ENCODE data around the gene SSH3. TPM values are rescaled to one million over a fixed set of nuclear protein-coding genes. Genes with fewer than 3 reads are reported as not detected.

Gene SSH3
- total RNA-seq, 1 donor from 2014 or later = 55.4 TPM

- Mint-ChIP-seq H3K4me1 (peaks cover 25% of the 10 kb centered on the region), H3K9me3 (no peaks in the 10 kb centered on the region), H3K4me3 (peak within 1 kb of the TSS; percentile 88), H3K27me3 (ENCODE audit: low read depth) (no peaks in the 10 kb centered on the region), H3K27ac (peak within 1 kb of the TSS; percentile 97), H3K36me3 (peaks cover 13% of the 10 kb centered on the region)
- no peak for TF ChIP-seq CTCF (IDR thresholded peaks at IDR 0.05; ENCODE audit: unreplicated experiment)
- no peak for DNase-seq (ENCODE audit: low spot score in 2 of 2, unreplicated experiment in 2 of 2)
Measured at GRCh38 chr11:67289226-67289650, 14.1 kb upstream of the SSH3 start, which contains the start of gene ANKRD13D. Gene ANKRD13D, plus strand, starts transcription at chr11:67289303. Its CDS starts 158 bp downstream, at chr11:67289461.

- H3K9me3 Mint-ChIP-seq = no peaks in the 10 kb centered on the region
- H3K36me3 Mint-ChIP-seq = peaks cover 14% of the 10 kb centered on the region
- no peak for TF ChIP-seq CTCF (IDR thresholded peaks at IDR 0.05; ENCODE audit: unreplicated experiment)
- H3K4me3 Mint-ChIP-seq = peak overlapping the region; percentile 88
- peak overlapping the region; percentile 93 for H3K27ac Mint-ChIP-seq
- H3K4me1 Mint-ChIP-seq = peaks cover 25% of the 10 kb centered on the region
- H3K27me3 Mint-ChIP-seq (ENCODE audit: low read depth) = no peaks in the 10 kb centered on the region
- no peak for DNase-seq (ENCODE audit: low spot score in 2 of 2, unreplicated experiment in 2 of 2)
Measured at GRCh38 chr11:67289651-67290479, 13.5 kb upstream of the SSH3 start.

- peaks cover under 1% of the 10 kb centered on the region for H3K9me3 Mint-ChIP-seq
- H3K4me1 Mint-ChIP-seq = peaks cover 25% of the 10 kb centered on the region
- no peaks in the 10 kb centered on the region for H3K27me3 Mint-ChIP-seq (ENCODE audit: low read depth)
- no peak for TF ChIP-seq CTCF (IDR thresholded peaks at IDR 0.05; ENCODE audit: unreplicated experiment)
- H3K27ac Mint-ChIP-seq = no peak overlapping the region
- H3K4me3 Mint-ChIP-seq = peak overlapping the region; percentile 88
- DNase-seq (ENCODE audit: low spot score in 2 of 2, unreplicated experiment in 2 of 2) = no peak
- peaks cover 18% of the 10 kb centered on the region for H3K36me3 Mint-ChIP-seq
Measured at GRCh38 chr11:67290801-67291200, 12.5 kb upstream of the SSH3 start.

- Mint-ChIP-seq H3K36me3 (peaks cover 27% of the 10 kb centered on the region), H3K4me3 (no peak overlapping the region), H3K9me3 (peaks cover 10% of the 10 kb centered on the region), H3K27ac (no peak overlapping the region), H3K27me3 (ENCODE audit: low read depth) (no peaks in the 10 kb centered on the region), H3K4me1 (peaks cover 25% of the 10 kb centered on the region)
- no peak for TF ChIP-seq CTCF (IDR thresholded peaks at IDR 0.05; ENCODE audit: unreplicated experiment)
- no peak for DNase-seq (ENCODE audit: low spot score in 2 of 2, unreplicated experiment in 2 of 2)
Measured at GRCh38 chr11:67291481-67292381, 11.6 kb upstream of the SSH3 start.

- Mint-ChIP-seq H3K36me3 (peaks cover 32% of the 10 kb centered on the region), H3K4me3 (no peak overlapping the region), H3K27me3 (ENCODE audit: low read depth) (no peaks in the 10 kb centered on the region), H3K27ac (peak overlapping the region; percentile 11), H3K9me3 (peaks cover 14% of the 10 kb centered on the region), H3K4me1 (peaks cover 18% of the 10 kb centered on the region)
- no peak for DNase-seq (ENCODE audit: low spot score in 2 of 2, unreplicated experiment in 2 of 2)
- no peak for TF ChIP-seq CTCF (IDR thresholded peaks at IDR 0.05; ENCODE audit: unreplicated experiment)
Measured at GRCh38 chr11:67292671-67293070, 10.7 kb upstream of the SSH3 start.

All from mesothelial cell of epicardium (in vitro differentiated cells).